T47D (cell line): ENCODE results near the gene AFF2.
"Not testable (repeated sequence)": the region's sequence is repeated elsewhere in the genome, so short reads cannot be mapped to it uniquely, and the experiment has no call there.

ENCODE experiments used
- DNase-seq, 2 experiments: peaks; one replicate each; pipeline versions ENCODE4 v3.0.0 to v3.0.0-alpha.2; 2011 to 2012; ENCODE audit warnings: low read depth in 1 of 2, low spot score in 1 of 2
- JUND ChIP-seq: IDR thresholded peaks from 2 replicates; pipeline ENCODE4 v1.6.1; 2012; ENCODE audit warnings: low read depth
- in situ Hi-C: cut with HindIII; loops from 2 replicates; pipeline ENCODE4 v1.10.0; 2016; ENCODE audit warnings: low sequenced_read_pairs, low pct_unique_long_range_greater_than_20kb

AFF2 gene

GRCh38 chrX:148874636-148875246 lies 374.3 kb downstream of the AFF2 start:
- in situ Hi-C loops = no loop called here
- no peak for DNase-seq
- no peak for TF ChIP-seq JUND

- TF ChIP-seq JUND = no peak
- no peak for DNase-seq
- in situ Hi-C loops = no loop called here
Measured at GRCh38 chrX:148878371-148878770, 378.0 kb downstream of the AFF2 start.

GRCh38 chrX:148885203-148885602 lies 384.8 kb downstream of the AFF2 start:
- no peak for DNase-seq
- TF ChIP-seq JUND = no peak
- in situ Hi-C loops = no loop called here

- in situ Hi-C loops = no loop called here
Measured at GRCh38 chrX:148893395-148893794, 393.0 kb downstream of the AFF2 start.

DNA sequence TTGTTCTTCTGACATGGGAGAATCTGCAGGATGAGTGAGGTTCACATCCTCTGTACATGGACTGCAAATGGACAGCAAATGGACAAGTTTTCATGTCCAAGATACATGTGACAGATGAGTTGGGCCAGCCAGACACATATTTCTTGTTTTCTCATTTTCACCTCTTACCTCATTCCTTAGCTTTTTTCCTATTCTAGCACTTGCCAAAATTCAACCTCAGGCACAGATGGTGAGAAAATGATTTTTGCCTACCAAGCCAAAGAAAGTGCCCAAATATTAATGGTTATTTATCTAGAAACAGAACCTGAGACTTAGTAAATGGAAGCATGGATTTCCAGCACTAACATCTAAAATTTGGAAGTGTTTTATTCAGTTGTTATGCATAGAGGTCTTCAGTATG lies 402.2 kb downstream of the AFF2 start:
- in situ Hi-C loops = no loop called here
- no peak for TF ChIP-seq JUND
- DNase-seq = no peak

More at GRCh38 chrX:148893395-148893794, 393.0 kb downstream of the AFF2 start:
- no peak for DNase-seq
- TF ChIP-seq JUND = no peak

GRCh38 chrX:148903176-148903575 lies 402.8 kb downstream of the AFF2 start:
- in situ Hi-C loops = no loop called here
- no peak for DNase-seq
- no peak for TF ChIP-seq JUND

DNA sequence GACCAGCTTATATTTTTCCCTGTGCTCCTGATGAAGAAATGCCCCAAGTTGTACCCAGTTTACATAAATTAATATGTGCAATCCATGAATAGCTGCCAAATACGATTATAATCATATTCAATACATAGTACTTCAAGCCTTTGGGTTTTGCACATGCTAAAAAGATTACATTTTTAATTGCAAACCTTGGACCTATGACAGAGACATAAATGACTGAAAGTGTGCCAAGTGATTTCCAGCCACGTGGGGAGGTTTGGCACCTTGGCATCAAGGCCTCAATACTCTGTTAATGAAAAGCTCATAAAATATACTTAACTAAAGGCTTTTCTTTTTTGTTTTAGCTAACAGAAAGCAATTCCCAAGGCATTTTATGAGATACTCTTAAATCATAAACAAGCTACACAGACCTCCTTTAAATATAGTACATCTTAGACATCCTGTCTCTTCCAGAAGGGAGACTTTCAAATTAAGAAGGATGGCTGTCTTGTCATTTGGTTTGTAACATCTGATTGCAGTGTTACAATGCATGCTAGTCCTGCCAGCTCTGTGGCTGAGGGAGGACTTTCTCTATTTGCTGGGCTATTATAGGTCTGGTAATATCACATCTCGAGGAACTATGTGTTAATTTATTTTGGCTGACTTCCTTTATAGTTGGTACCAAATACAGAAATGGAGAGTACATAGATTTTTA lies 404.1 kb downstream of the AFF2 start:
- no peak for DNase-seq
- in situ Hi-C loops = no loop called here
- no peak for TF ChIP-seq JUND

DNA sequence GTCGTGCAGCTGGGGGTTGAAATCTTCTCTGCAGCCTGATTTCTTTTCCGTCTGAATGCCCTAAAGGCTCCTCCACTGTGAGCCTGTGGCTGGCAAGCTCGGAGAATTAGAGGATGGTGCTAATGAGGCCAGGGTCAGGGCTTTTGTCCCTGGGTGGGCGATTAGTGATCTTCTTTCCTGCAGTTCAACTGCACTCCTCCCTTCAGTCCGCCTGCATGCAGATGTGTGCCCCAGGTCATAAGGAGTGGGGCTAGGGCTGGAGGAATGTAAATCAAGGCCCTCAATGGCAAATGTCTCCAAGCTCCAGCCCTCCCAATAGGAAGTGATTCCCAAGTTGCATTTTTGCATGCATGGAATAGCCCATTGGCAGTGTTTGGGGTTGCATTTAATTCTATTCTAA lies 405.0 kb downstream of the AFF2 start:
- in situ Hi-C loops = no loop called here
- no peak for DNase-seq

DNA sequence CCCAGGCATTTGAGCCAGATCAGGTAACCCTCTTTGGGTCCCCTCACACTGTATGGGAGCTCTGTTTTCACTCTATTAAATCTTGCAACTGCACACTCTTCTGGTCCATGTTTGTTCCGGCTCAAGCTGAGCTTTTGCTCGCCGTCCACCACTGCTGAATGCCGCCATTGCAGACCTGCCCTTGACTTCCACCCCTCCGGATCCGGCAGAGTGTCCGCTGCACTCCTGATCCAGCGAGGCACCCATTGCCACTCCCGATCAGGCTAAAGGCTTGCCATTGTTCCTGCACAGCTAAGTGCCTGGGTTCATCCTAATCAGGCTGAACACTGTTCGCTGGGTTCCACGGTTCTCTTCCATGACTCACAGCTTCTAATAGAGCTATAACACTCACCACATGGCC lies 406.2 kb downstream of the AFF2 start:
- in situ Hi-C loops, DNase-seq: not testable (repeated sequence)

More for the DNA sequence above, 405.0 kb downstream of the AFF2 start:
- no peak for TF ChIP-seq JUND

DNA sequence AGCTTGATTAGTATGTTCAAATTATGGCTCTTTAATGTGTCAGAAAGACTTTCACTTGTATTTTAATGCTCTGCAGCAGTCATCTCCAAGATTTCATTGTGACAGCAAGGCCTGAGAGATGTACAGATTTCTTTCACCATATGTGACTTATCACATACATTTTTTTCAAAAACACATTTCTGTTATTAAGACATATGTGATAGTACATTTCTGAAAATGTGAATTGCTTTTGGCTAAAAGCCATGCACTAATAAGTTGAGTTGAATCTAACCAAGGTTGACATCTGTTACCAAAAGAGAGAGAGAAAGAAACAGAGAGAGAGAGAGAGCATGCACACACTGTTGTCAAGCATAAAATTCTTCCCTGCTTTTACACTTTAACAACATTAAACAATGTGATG lies 409.3 kb downstream of the AFF2 start:
- in situ Hi-C loops = no loop called here
- no peak for TF ChIP-seq JUND
- no peak for DNase-seq

DNA sequence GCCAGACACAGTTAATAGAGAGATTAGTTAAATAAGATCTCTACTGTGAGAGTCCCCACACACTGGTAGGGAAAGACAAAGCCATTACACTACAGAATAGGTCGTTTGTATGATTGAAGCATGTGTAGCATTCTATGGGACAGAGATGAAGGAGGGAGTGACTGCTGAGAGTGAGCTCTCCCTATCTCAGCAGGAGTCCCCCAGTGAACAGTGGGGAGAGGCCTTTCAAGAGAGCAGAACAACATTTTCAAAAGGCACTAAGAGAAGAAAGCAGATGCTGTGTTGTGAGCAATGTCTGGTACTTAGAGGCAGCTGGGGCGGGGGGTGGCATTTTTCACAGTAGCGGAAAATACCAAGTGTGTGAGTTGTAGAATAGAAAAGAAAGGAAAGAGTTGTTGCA lies 413.6 kb downstream of the AFF2 start:
- DNase-seq = no peak
- no peak for TF ChIP-seq JUND
- in situ Hi-C loops = no loop called here

GRCh38 chrX:148914783-148915182 lies 414.4 kb downstream of the AFF2 start:
- in situ Hi-C loops = no loop called here
- TF ChIP-seq JUND = no peak
- no peak for DNase-seq

DNA sequence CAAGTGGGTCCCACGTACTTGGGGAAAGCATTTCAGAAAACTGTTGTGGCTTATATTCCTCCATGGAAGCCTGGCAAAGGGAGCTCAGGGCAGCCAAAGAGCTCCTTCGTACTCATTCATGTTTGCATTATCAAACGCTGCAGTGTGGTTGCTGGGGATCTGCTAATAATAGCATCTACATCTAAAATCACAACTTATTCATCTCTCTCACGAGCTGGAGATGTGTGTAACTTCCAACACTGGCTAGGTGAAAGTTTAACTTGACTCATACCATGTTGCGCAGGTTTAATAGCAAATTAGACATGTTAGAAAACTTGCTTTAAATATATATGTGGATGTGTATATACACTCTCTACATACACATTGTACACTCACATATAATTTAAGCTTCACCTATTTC lies 415.1 kb downstream of the AFF2 start:
- TF ChIP-seq JUND = no peak
- no peak for DNase-seq
- in situ Hi-C loops = no loop called here

DNA sequence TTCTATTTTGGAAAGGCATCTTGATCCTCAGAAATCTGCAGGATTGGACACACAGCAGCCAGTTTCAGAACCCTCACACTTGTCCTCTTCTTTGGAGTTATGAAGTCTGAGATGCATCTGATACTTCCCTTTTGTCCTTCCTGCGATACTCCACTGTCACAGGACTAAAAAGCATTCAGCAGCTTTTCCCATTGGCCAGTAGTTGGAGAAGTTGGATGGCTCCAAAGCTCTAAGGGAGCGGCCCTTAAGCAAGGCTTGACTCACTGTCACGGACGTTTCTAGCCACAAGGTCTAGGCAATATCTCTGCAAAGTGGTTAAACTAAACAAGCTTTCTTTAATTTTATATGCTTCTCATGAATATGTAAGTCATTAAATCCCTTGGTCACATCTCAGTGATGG lies 417.0 kb downstream of the AFF2 start:
- in situ Hi-C loops = no loop called here
- DNase-seq = no peak
- TF ChIP-seq JUND = no peak
